H7 (cell line): ENCODE data around the gene C1QTNF8. TPM values are rescaled to one million over a fixed set of nuclear protein-coding genes. Genes with fewer than 3 reads are reported as not detected.

ENCODE experiments used
- DNase-seq: peaks from one replicate; pipeline ENCODE4 v3.0.0; 2012
- H3K27me3 ChIP-seq: 2 replicates; pipeline ENCODE4 v1.6.0; 2011; ENCODE audit warnings: mild to moderate bottlenecking, low read length; ENCODE audit not compliant: control insufficient read depth, insufficient read depth
- H3K36me3 ChIP-seq: replicated peaks from 2 replicates; pipeline ENCODE4 v1.5.1; 2011; ENCODE audit warnings: low read length; ENCODE audit not compliant: control insufficient read depth, insufficient read depth
- H3K4me3 ChIP-seq: 2 replicates; pipeline ENCODE4 v1.5.1; 2011; ENCODE audit warnings: low read depth, mild to moderate bottlenecking, control low read depth, low read length, moderate library complexity; ENCODE audit not compliant: insufficient read depth
- total RNA-seq: library from RNA; depleted of rRNA; stranded (reverse); fragments of >200 nt; shearing (Covaris generic); gene quantifications from 2 replicates; pipeline ENCODE4 v1.2.3, GENCODE V29; 2014

The C1QTNF8 gene
- total RNA-seq, 1 experiment from 2014 or later = not detected

- H3K27me3 ChIP-seq = no peaks in the 10 kb centered on the region
- DNase-seq = no peak
- H3K4me3 ChIP-seq = no peak overlapping the region
- H3K36me3 ChIP-seq = no peaks in the 10 kb centered on the region
Measured at GRCh38 chr16:1084971-1085370, 11.1 kb downstream of the C1QTNF8 start.

- Histone ChIP-seq H3K36me3 (no peaks in the 10 kb centered on the region), H3K4me3 (no peak overlapping the region), H3K27me3 (no peaks in the 10 kb centered on the region)
- DNase-seq = peak; percentile 66
Measured at GRCh38 chr16:1082952-1083675, 12.9 kb downstream of the C1QTNF8 start.

- no peaks in the 10 kb centered on the region for H3K36me3 ChIP-seq
- no peak for DNase-seq
- H3K4me3 ChIP-seq = no peak overlapping the region
- H3K27me3 ChIP-seq = no peaks in the 10 kb centered on the region
Measured at GRCh38 chr16:1082266-1082951, 13.6 kb downstream of the C1QTNF8 start.

GRCh38 chr16:1081734-1082265 is 14.2 kb downstream of the C1QTNF8 start:
- Histone ChIP-seq H3K4me3 (no peak overlapping the region), H3K27me3 (no peaks in the 10 kb centered on the region), H3K36me3 (no peaks in the 10 kb centered on the region)
- peak; percentile 59 for DNase-seq

GRCh38 chr16:1080801-1081733 is 15.0 kb downstream of the C1QTNF8 start:
- no peaks in the 10 kb centered on the region for H3K27me3 ChIP-seq

GRCh38 chr16:1079786-1080525 is 16.1 kb downstream of the C1QTNF8 start:
- DNase-seq = peak; percentile 64
- Histone ChIP-seq H3K4me3 (no peak overlapping the region), H3K36me3 (no peaks in the 10 kb centered on the region), H3K27me3 (no peaks in the 10 kb centered on the region)

More at GRCh38 chr16:1080801-1081733, 15.0 kb downstream of the C1QTNF8 start:
- Histone ChIP-seq H3K4me3 (no peak overlapping the region), H3K36me3 (no peaks in the 10 kb centered on the region)
- DNase-seq = peak; percentile 67

GRCh38 chr16:1079341-1079740 is 16.7 kb downstream of the C1QTNF8 start:
- Histone ChIP-seq H3K27me3 (no peaks in the 10 kb centered on the region), H3K36me3 (no peaks in the 10 kb centered on the region), H3K4me3 (no peak overlapping the region)
- no peak for DNase-seq

- no peak overlapping the region for H3K4me3 ChIP-seq
- H3K27me3 ChIP-seq = no peaks in the 10 kb centered on the region
- peak; percentile 70 for DNase-seq
- no peaks in the 10 kb centered on the region for H3K36me3 ChIP-seq
Measured at GRCh38 chr16:1078579-1079021, 17.4 kb downstream of the C1QTNF8 start.

- Histone ChIP-seq H3K4me3 (no peak overlapping the region), H3K36me3 (no peaks in the 10 kb centered on the region), H3K27me3 (peaks cover 3% of the 10 kb centered on the region)
- peak; percentile 67 for DNase-seq
Measured at GRCh38 chr16:1077877-1078578, 18.0 kb downstream of the C1QTNF8 start.

GRCh38 chr16:1076801-1077576 is 19.1 kb downstream of the C1QTNF8 start:
- no peak overlapping the region for H3K4me3 ChIP-seq
- H3K27me3 ChIP-seq = peaks cover 9% of the 10 kb centered on the region
- no peaks in the 10 kb centered on the region for H3K36me3 ChIP-seq
- DNase-seq = peak; percentile 68

- Histone ChIP-seq H3K36me3 (no peaks in the 10 kb centered on the region), H3K27me3 (peaks cover 11% of the 10 kb centered on the region), H3K4me3 (no peak overlapping the region)
- no peak for DNase-seq
Measured at GRCh38 chr16:1075546-1075945, 20.5 kb downstream of the C1QTNF8 start.

GRCh38 chr16:1074379-1074649 is 21.7 kb downstream of the C1QTNF8 start:
- Histone ChIP-seq H3K4me3 (no peak overlapping the region), H3K36me3 (no peaks in the 10 kb centered on the region), H3K27me3 (peaks cover 11% of the 10 kb centered on the region)
- no peak for DNase-seq
